KMS-11 (cell line): ENCODE results near the gene ANKLE1.
A peak's percentile ranks its signal among the peaks of the same experiment; 100 is the strongest.

Experiments
- H2AFZ ChIP-seq: fragments of 200-600 bp; sonication (generic); 2 replicates; pipeline ENCODE4 v1.6.1; 2016; ENCODE audit warnings: antibody characterized with exemption, mixed run types, low read depth
- H3K27ac ChIP-seq: fragments of 200-600 bp; sonication (generic); 2 replicates; pipeline ENCODE4 v1.6.1; 2016; ENCODE audit warnings: mild to moderate bottlenecking, mixed run types
- H3K27me3 ChIP-seq: fragments of 200-600 bp; sonication (generic); 2 replicates; pipeline ENCODE4 v1.6.1; 2017; ENCODE audit warnings: mild to moderate bottlenecking, low read depth, mixed run types, moderate library complexity; ENCODE audit not compliant: insufficient read depth
- H3K36me3 ChIP-seq: fragments of 200-600 bp; sonication (generic); 2 replicates; pipeline ENCODE4 v1.6.1; 2017; ENCODE audit warnings: mild to moderate bottlenecking, mixed run types; ENCODE audit not compliant: insufficient read depth
- H3K4me1 ChIP-seq: fragments of 200-600 bp; sonication (generic); 2 replicates; pipeline ENCODE4 v1.6.1; 2016; ENCODE audit warnings: mild to moderate bottlenecking, low read depth, mixed run types; ENCODE audit not compliant: poor library complexity, severe bottlenecking
- H3K4me2 ChIP-seq: fragments of 200-600 bp; sonication (generic); 2 replicates; pipeline ENCODE4 v1.7.0; 2016; ENCODE audit warnings: mild to moderate bottlenecking, mixed run types
- H3K4me3 ChIP-seq: fragments of 200-600 bp; sonication (generic); IDR thresholded peaks from 2 replicates; pipeline ENCODE4 v1.6.1; 2017; ENCODE audit warnings: low read depth, low read length, mixed read lengths; ENCODE audit not compliant: insufficient read depth
- H3K79me2 ChIP-seq: fragments of 200-600 bp; sonication (generic); 2 replicates; pipeline ENCODE4 v1.6.1; 2016; ENCODE audit warnings: low read depth, mixed run types; ENCODE audit not compliant: insufficient read depth
- H3K9ac ChIP-seq: fragments of 200-600 bp; sonication (generic); 2 replicates; pipeline ENCODE4 v1.6.1; 2016; ENCODE audit warnings: mild to moderate bottlenecking, mixed run types
- H4K20me1 ChIP-seq: fragments of 200-600 bp; sonication (generic); 2 replicates; pipeline ENCODE4 v1.6.1; 2016; ENCODE audit warnings: mild to moderate bottlenecking, mixed run types; ENCODE audit not compliant: insufficient read depth
- CTCF ChIP-seq: fragments of 200-600 bp; sonication (generic); conservative IDR thresholded peaks from 2 replicates; pipeline ENCODE4 v1.6.1; 2017; ENCODE audit warnings: low read depth, mild to moderate bottlenecking, antibody characterized with exemption, low read length, moderate library complexity, mixed read lengths

ANKLE1 gene

GRCh38 chr19:17235971-17236777 lies 45.5 kb upstream of the ANKLE1 start:
- no peaks in the 10 kb centered on the region for H3K36me3 ChIP-seq
- no peaks in the 10 kb centered on the region for H4K20me1 ChIP-seq
- H3K9ac ChIP-seq, result peak overlapping the region; percentile 74
- no peaks in the 10 kb centered on the region for H3K27me3 ChIP-seq
- H2AFZ ChIP-seq, result peak overlapping the region; percentile 73; the same call in 1 of the 2 replicates
- no peak for TF ChIP-seq CTCF
- H3K4me1 ChIP-seq, result peaks cover 15% of the 10 kb centered on the region
- no peak overlapping the region for H3K4me3 ChIP-seq
- H3K27ac ChIP-seq, result peak overlapping the region; percentile 68
- peak overlapping the region; percentile 99; the same call in 1 of the 2 replicates for H3K4me2 ChIP-seq
- H3K79me2 ChIP-seq, result peaks cover 19% of the 10 kb centered on the region

- no peaks in the 10 kb centered on the region for H4K20me1 ChIP-seq
- peaks cover 19% of the 10 kb centered on the region for H3K79me2 ChIP-seq
- no peak overlapping the region for H3K4me2 ChIP-seq
- H3K4me1 ChIP-seq, result peaks cover 15% of the 10 kb centered on the region
- TF ChIP-seq CTCF, result no peak
- no peaks in the 10 kb centered on the region for H3K36me3 ChIP-seq
- H2AFZ ChIP-seq, result no peak overlapping the region
- H3K27ac ChIP-seq, result no peak overlapping the region
- H3K4me3 ChIP-seq, result no peak overlapping the region
- no peaks in the 10 kb centered on the region for H3K27me3 ChIP-seq
- no peak overlapping the region for H3K9ac ChIP-seq
These were observed 44.7 kb upstream of the ANKLE1 start for GRCh38 chr19:17236811-17237543.

GRCh38 chr19:17237747-17238706 lies 43.7 kb upstream of the ANKLE1 start:
- Histone ChIP-seq H2AFZ (no peak overlapping the region), H3K9ac (no peak overlapping the region), H3K4me3 (no peak overlapping the region), H4K20me1 (no peaks in the 10 kb centered on the region), H3K27ac (no peak overlapping the region), H3K4me1 (peaks cover 15% of the 10 kb centered on the region), H3K4me2 (no peak overlapping the region), H3K79me2 (peaks cover 19% of the 10 kb centered on the region), H3K27me3 (no peaks in the 10 kb centered on the region), H3K36me3 (no peaks in the 10 kb centered on the region)
- no peak for TF ChIP-seq CTCF

- Histone ChIP-seq H3K9ac (no peak overlapping the region), H3K79me2 (no peaks in the 10 kb centered on the region), H3K4me1 (peaks cover 5% of the 10 kb centered on the region), H3K27ac (no peak overlapping the region), H2AFZ (no peak overlapping the region), H3K4me2 (no peak overlapping the region), H3K27me3 (no peaks in the 10 kb centered on the region), H3K36me3 (no peaks in the 10 kb centered on the region), H3K4me3 (no peak overlapping the region), H4K20me1 (no peaks in the 10 kb centered on the region)
- no peak for TF ChIP-seq CTCF
These were observed 41.5 kb upstream of the ANKLE1 start for GRCh38 chr19:17240062-17240752.
